A549 (cell line): ENCODE data around the gene NEK2.
"Not testable (repeated sequence)": the region's sequence is repeated elsewhere in the genome, so short reads cannot be mapped to it uniquely, and the experiment has no call there.

ENCODE experiments used
- HOXB13 ChIP-seq: fragments of 250-450 bp; sonication (Bioruptor Pico); IDR thresholded peaks from 2 replicates; pipeline ENCODE4 v1.5.0; 2020; ENCODE audit warnings: low read depth, mild to moderate bottlenecking, moderate library complexity
- TF ChIP-seq, protein P1 (sequence below): fragments of >200 bp; sonication (Bioruptor Twin); formaldehyde crosslinking; IDR thresholded peaks from 3 replicates; pipeline ENCODE4 v1.5.1; 2016

GRCh38 chr1:211716555-211716954 lies 41.1 kb upstream of the NEK2 start:
- TF ChIP-seq HOXB13 = not testable (repeated sequence)
- TF ChIP-seq, protein P1, sequence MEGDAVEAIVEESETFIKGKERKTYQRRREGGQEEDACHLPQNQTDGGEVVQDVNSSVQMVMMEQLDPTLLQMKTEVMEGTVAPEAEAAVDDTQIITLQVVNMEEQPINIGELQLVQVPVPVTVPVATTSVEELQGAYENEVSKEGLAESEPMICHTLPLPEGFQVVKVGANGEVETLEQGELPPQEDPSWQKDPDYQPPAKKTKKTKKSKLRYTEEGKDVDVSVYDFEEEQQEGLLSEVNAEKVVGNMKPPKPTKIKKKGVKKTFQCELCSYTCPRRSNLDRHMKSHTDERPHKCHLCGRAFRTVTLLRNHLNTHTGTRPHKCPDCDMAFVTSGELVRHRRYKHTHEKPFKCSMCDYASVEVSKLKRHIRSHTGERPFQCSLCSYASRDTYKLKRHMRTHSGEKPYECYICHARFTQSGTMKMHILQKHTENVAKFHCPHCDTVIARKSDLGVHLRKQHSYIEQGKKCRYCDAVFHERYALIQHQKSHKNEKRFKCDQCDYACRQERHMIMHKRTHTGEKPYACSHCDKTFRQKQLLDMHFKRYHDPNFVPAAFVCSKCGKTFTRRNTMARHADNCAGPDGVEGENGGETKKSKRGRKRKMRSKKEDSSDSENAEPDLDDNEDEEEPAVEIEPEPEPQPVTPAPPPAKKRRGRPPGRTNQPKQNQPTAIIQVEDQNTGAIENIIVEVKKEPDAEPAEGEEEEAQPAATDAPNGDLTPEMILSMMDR = not testable (repeated sequence)
